Ectodermal cell (in vitro differentiated cells): ENCODE results near the gene PODN. TPM values are rescaled to one million over a fixed set of nuclear protein-coding genes. Genes with fewer than 3 reads are reported as not detected.

ENCODE experiments used
- H3K27ac ChIP-seq: 2 replicates; pipeline ENCODE4 v1.7.0; 2013; ENCODE audit warnings: mild to moderate bottlenecking, low read depth, low read length; ENCODE audit not compliant: insufficient read depth, poor library complexity, severe bottlenecking
- H3K27me3 ChIP-seq: 2 replicates; pipeline ENCODE4 v1.7.0; 2013; ENCODE audit warnings: mild to moderate bottlenecking, low read length; ENCODE audit not compliant: insufficient read depth, control insufficient read depth, poor library complexity, severe bottlenecking
- H3K36me3 ChIP-seq: one replicate; pipeline ENCODE4 v1.7.0; 2013; ENCODE audit warnings: low read length; ENCODE audit not compliant: control insufficient read depth, insufficient read depth
- H3K4me1 ChIP-seq: one replicate; pipeline ENCODE4 v1.7.0; 2013; ENCODE audit warnings: low read length; ENCODE audit not compliant: control insufficient read depth, insufficient read depth
- H3K4me3 ChIP-seq: 2 replicates; pipeline ENCODE4 v1.7.0; 2013; ENCODE audit warnings: low read depth, low read length, control low read depth; ENCODE audit not compliant: insufficient read depth
- H3K9me3 ChIP-seq: 2 replicates; pipeline ENCODE4 v1.7.0; 2013; ENCODE audit warnings: mild to moderate bottlenecking, low read length, moderate library complexity; ENCODE audit not compliant: control insufficient read depth
- WGBS, 2 experiments: methylation state at CpG; one replicate each; pipeline ENCODE4 v1.1.7; 2013; ENCODE audit warnings: missing lambda C conversion rate in 2 of 2; 5-methylcytosine and 5-hydroxymethylcytosine counted together
- polyA plus RNA-seq, 4 experiments: library from polyadenylated mRNA; stranded (reverse); fragments of 50-300 nt; gene quantifications; one replicate each; pipeline ENCODE4 v1.2.3, GENCODE V29; 2013

PODN gene, protein sequence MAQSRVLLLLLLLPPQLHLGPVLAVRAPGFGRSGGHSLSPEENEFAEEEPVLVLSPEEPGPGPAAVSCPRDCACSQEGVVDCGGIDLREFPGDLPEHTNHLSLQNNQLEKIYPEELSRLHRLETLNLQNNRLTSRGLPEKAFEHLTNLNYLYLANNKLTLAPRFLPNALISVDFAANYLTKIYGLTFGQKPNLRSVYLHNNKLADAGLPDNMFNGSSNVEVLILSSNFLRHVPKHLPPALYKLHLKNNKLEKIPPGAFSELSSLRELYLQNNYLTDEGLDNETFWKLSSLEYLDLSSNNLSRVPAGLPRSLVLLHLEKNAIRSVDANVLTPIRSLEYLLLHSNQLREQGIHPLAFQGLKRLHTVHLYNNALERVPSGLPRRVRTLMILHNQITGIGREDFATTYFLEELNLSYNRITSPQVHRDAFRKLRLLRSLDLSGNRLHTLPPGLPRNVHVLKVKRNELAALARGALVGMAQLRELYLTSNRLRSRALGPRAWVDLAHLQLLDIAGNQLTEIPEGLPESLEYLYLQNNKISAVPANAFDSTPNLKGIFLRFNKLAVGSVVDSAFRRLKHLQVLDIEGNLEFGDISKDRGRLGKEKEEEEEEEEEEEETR
- 0.26 TPM for polyA plus RNA-seq (2013, experiment 1 of 4)
- 0.34 TPM for polyA plus RNA-seq (2013, experiment 2 of 4)
- 0.59 TPM for polyA plus RNA-seq (2013, experiment 3 of 4)
- polyA plus RNA-seq (2013, experiment 4 of 4): 0.81 TPM

DNA sequence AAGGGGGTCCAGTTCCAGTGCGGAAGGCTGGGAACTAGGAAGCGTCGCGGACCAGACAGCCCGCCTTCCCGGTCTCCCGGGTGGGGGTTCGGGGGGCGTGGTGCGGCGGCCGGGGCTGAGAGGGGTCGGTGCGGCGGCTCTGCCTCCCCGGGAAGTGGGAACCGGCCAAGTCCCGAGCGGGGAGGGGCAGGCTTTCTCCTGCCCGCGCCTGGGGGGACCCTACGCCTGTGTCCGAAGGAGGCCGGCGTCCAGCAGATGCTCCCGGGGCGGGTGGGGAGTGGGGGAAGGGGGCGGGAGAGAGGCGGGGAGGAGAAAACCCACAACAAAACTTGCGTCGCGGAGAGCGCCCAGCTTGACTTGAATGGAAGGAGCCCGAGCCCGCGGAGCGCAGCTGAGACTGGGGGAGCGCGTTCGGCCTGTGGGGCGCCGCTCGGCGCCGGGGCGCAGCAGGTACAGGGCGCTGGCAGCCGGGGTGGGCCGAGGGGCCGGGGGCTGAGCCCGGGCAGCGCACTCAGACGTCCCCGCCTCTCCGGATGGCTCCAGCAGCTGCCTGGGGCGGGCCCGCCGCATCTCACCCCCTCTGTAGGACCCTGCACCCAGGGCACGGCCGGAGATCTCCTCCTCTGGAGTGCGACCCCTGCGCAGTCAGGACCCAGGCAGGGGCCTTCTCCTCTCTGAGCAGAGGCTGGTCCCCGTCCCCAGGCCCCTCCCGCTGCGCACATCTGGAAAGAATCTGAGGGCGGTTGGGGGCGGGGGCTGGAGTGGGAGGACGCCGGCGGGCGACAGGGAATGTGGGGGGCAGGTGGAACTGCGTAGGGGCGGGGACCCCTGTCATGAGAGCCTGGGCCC is at the start of gene PODN:
Gene PODN, plus strand, starts transcription at position 355 of the 849 bp plus-strand sequence. CDS start 7,643 bp downstream, outside the sequence.
- H3K27me3 ChIP-seq: peaks cover 83% of the 10 kb centered on the region
- no peak within 1 kb of the TSS for H3K27ac ChIP-seq
- peak within 1 kb of the TSS; percentile 42 for H3K4me3 ChIP-seq
- no peaks in the 10 kb centered on the region for H3K36me3 ChIP-seq
- 1% methylated on average over 72 to 73 of the region's 73 CpGs for WGBS, 2 experiments
- H3K4me1 ChIP-seq: peaks cover 11% of the 10 kb centered on the region
- no peaks in the 10 kb centered on the region for H3K9me3 ChIP-seq

GRCh38 chr1:53014791-53015507 is 47.1 kb upstream of the PODN start:
- 3 to 6% methylated on average over 9 of the region's 9 CpGs for WGBS, 2 experiments
- Histone ChIP-seq H3K27me3 (no peaks in the 10 kb centered on the region), H3K27ac (no peak overlapping the region), H3K36me3 (no peaks in the 10 kb centered on the region), H3K9me3 (no peaks in the 10 kb centered on the region), H3K4me1 (no peaks in the 10 kb centered on the region), H3K4me3 (peak overlapping the region; percentile 51)

- WGBS, 2 experiments: 34 to 35% methylated on average over 3 of the region's 3 CpGs
- Histone ChIP-seq H3K27ac (no peak overlapping the region), H3K4me1 (no peaks in the 10 kb centered on the region), H3K36me3 (no peaks in the 10 kb centered on the region), H3K9me3 (no peaks in the 10 kb centered on the region), H3K4me3 (peak overlapping the region; percentile 51), H3K27me3 (no peaks in the 10 kb centered on the region)
Measured at GRCh38 chr1:53015508-53015860, 46.5 kb upstream of the PODN start.

- Histone ChIP-seq H3K4me1 (no peaks in the 10 kb centered on the region), H3K9me3 (no peaks in the 10 kb centered on the region), H3K36me3 (no peaks in the 10 kb centered on the region), H3K27ac (no peak overlapping the region), H3K4me3 (no peak overlapping the region), H3K27me3 (no peaks in the 10 kb centered on the region)
- no CpG with 5 or more reads among the region's 1 CpG for WGBS, 2 experiments
Measured at GRCh38 chr1:53016705-53017104, 45.3 kb upstream of the PODN start.

DNA sequence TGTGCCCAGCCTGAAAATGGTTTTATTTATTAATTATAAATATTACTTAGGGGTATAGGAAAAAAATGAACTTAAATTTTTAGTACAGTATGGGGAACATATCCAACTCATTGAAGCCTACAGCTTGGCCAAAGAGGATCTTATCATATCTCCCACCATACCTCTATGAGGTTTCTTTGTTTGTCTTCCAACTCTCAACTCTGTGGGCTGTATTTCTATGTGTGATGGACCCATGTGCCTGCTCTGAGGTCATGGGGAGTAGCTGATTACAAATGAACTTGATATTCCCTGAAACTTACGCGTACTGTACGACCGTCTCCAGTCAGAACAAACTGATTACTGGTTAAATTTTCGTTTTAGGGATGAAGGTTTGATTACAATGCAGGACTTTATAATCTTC is 41.4 kb upstream of the PODN start:
- Histone ChIP-seq H3K4me3 (no peak overlapping the region), H3K4me1 (no peaks in the 10 kb centered on the region), H3K36me3 (no peaks in the 10 kb centered on the region), H3K9me3 (no peaks in the 10 kb centered on the region), H3K27ac (no peak overlapping the region), H3K27me3 (no peaks in the 10 kb centered on the region)
- WGBS, 2 experiments: 93 to 96% methylated on average over 5 of the region's 5 CpGs

- no peaks in the 10 kb centered on the region for H3K27me3 ChIP-seq
- no peak overlapping the region for H3K27ac ChIP-seq
- no peaks in the 10 kb centered on the region for H3K4me1 ChIP-seq
- no peaks in the 10 kb centered on the region for H3K9me3 ChIP-seq
- H3K4me3 ChIP-seq: no peak overlapping the region
- WGBS, 2 experiments: 83 to 100% methylated on average over 1 of the region's 1 CpG
- no peaks in the 10 kb centered on the region for H3K36me3 ChIP-seq
Measured at GRCh38 chr1:53022179-53022578, 39.8 kb upstream of the PODN start.

DNA sequence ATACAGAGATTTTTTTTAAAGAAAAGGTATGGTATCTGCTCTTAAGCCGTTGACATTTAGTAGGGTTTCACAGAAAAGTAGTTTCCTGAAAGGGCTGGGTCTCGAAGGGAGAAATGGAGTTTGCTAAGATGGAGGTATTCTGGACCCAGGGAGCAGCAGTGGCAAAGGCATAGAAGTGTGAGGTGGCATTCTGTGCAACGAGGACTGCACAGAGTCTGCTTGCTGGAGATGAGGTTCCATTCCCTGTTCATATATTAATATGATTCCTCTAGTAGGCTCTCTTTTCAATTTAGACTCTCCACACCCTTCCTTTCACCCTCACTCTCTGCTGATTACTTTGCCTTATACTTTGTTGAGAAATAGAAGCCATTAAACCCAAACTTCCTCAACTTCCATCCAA is 38.5 kb upstream of the PODN start:
- WGBS, 2 experiments: 81 to 89% methylated on average over 3 of the region's 3 CpGs
- no peaks in the 10 kb centered on the region for H3K27me3 ChIP-seq
- no peak overlapping the region for H3K4me3 ChIP-seq
- H3K9me3 ChIP-seq: no peaks in the 10 kb centered on the region
- H3K4me1 ChIP-seq: no peaks in the 10 kb centered on the region
- no peak overlapping the region for H3K27ac ChIP-seq
- no peaks in the 10 kb centered on the region for H3K36me3 ChIP-seq

GRCh38 chr1:53024117-53024516 is 37.9 kb upstream of the PODN start:
- no peaks in the 10 kb centered on the region for H3K27me3 ChIP-seq

GRCh38 chr1:53025034-53025768 is 36.8 kb upstream of the PODN start:
- Histone ChIP-seq H3K27me3 (no peaks in the 10 kb centered on the region), H3K4me1 (no peaks in the 10 kb centered on the region), H3K4me3 (no peak overlapping the region), H3K36me3 (no peaks in the 10 kb centered on the region), H3K9me3 (no peaks in the 10 kb centered on the region), H3K27ac (no peak overlapping the region)
- 60 to 61% methylated on average over 2 of the region's 2 CpGs for WGBS, 2 experiments

More at GRCh38 chr1:53024117-53024516, 37.9 kb upstream of the PODN start:
- Histone ChIP-seq H3K36me3 (no peaks in the 10 kb centered on the region), H3K4me3 (no peak overlapping the region), H3K4me1 (no peaks in the 10 kb centered on the region), H3K27ac (no peak overlapping the region), H3K9me3 (no peaks in the 10 kb centered on the region)
